NT2/D1 (cell line): ENCODE measurements around the gene KRT82.

Experiments used
- DNase-seq: peaks from one replicate; pipeline ENCODE4 v3.0.0-alpha.2; 2011; ENCODE audit warnings: low read depth, low spot score
- H3K27me3 ChIP-seq: 2 replicates; pipeline ENCODE4 v1.6.0; 2011; ENCODE audit warnings: mild to moderate bottlenecking; ENCODE audit not compliant: insufficient read length, insufficient read depth
- H3K36me3 ChIP-seq: 2 replicates; pipeline ENCODE4 v1.6.1; 2011; ENCODE audit warnings: mild to moderate bottlenecking, low read length, mixed read lengths; ENCODE audit not compliant: insufficient read depth, insufficient read length
- H3K4me1 ChIP-seq: 2 replicates; pipeline ENCODE4 v1.5.1; 2011; ENCODE audit not compliant: insufficient read depth, insufficient read length
- H3K4me3 ChIP-seq: 2 replicates; pipeline ENCODE4 v1.5.1; 2011; ENCODE audit warnings: low read depth; ENCODE audit not compliant: insufficient read length
- H3K9ac ChIP-seq: 2 replicates; pipeline ENCODE4 v1.6.0; 2011; ENCODE audit warnings: low read depth; ENCODE audit not compliant: insufficient read length
- H3K9me3 ChIP-seq: 2 replicates; pipeline ENCODE4 v1.5.1; 2011; ENCODE audit warnings: mild to moderate bottlenecking, low read length; ENCODE audit not compliant: insufficient read depth
- SUZ12 ChIP-seq: IDR thresholded peaks from 2 replicates; pipeline ENCODE4 v1.6.1; 2011; ENCODE audit not compliant: insufficient read length, insufficient read depth; ENCODE audit errors: extremely low read depth
- YY1 ChIP-seq: IDR thresholded peaks from 2 replicates; pipeline ENCODE4 v1.6.1; 2011; ENCODE audit not compliant: insufficient read length, insufficient read depth
- ZNF274 ChIP-seq: IDR thresholded peaks from 2 replicates; pipeline ENCODE4 v1.6.1; 2011; ENCODE audit warnings: mild to moderate bottlenecking, low read depth, low read length

Gene KRT82

DNA sequence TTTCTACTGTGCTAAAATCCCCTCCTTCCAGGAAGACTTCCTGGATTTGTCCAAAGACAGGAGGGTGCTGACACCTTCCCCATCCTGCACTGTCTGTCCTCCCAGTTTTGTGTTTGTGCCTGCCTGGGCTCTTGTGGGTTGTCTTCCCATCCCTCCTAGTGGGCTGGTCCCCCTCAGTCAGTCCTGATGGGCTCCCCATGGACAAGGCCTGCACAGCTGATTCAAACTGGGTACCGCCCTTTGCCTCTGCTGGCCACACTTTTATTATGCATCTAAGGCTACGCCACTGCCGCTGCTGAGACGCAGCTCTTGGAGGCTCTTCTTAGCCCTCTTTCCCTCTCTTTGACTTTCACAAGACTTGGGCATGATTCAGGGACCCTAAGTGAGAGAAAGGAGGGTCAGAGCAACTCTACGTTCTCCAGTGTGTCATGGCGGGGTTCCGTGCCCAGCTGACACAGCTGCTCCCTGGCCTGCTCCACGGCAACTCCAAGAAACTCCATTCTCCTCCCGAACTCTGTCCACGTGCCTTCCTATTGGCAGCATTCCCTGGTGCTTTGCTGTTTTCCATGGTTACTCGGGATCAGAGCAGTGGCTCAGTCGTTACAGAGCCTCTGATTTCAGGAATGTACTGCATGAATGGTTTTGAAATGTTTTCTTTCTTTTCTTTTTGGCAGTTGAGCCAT, 35.1 kb downstream of the KRT82 start:
- Histone ChIP-seq H3K36me3 (no peaks in the 10 kb centered on the region), H3K27me3 (no peaks in the 10 kb centered on the region), H3K4me1 (peaks cover 3% of the 10 kb centered on the region), H3K9me3 (peaks cover 9% of the 10 kb centered on the region; the same call in 1 of the 2 replicates), H3K4me3 (no peak overlapping the region), H3K9ac (no peak overlapping the region)
- no peak for TF ChIP-seq ZNF274
- TF ChIP-seq YY1: no peak
- no peak for TF ChIP-seq SUZ12
- DNase-seq: no peak

GRCh38 chr12:52369809-52370208, 36.3 kb downstream of the KRT82 start:
- Histone ChIP-seq H3K27me3 (no peaks in the 10 kb centered on the region), H3K4me1 (peaks cover 3% of the 10 kb centered on the region), H3K9me3 (peaks cover 9% of the 10 kb centered on the region; the same call in 1 of the 2 replicates), H3K9ac (no peak overlapping the region), H3K36me3 (no peaks in the 10 kb centered on the region), H3K4me3 (no peak overlapping the region)
- no peak for TF ChIP-seq YY1
- no peak for TF ChIP-seq SUZ12
- TF ChIP-seq ZNF274: no peak
- no peak for DNase-seq

- H3K4me3 ChIP-seq: no peak overlapping the region
- TF ChIP-seq YY1: no peak
- TF ChIP-seq ZNF274: no peak
- no peak for TF ChIP-seq SUZ12
- no peak for DNase-seq
- no peaks in the 10 kb centered on the region for H3K27me3 ChIP-seq
- H3K9ac ChIP-seq: no peak overlapping the region
- H3K4me1 ChIP-seq: peaks cover 3% of the 10 kb centered on the region
- H3K36me3 ChIP-seq: no peaks in the 10 kb centered on the region
- H3K9me3 ChIP-seq: peaks cover 8% of the 10 kb centered on the region; the same call in 1 of the 2 replicates
Observed at GRCh38 chr12:52369211-52369610, 36.9 kb downstream of the KRT82 start.

- TF ChIP-seq YY1 (no peak), ZNF274 (no peak), SUZ12 (no peak)
- no peaks in the 10 kb centered on the region for H3K36me3 ChIP-seq
- H3K9me3 ChIP-seq: 0 out of 2 replicates have a peak, but pooled peaks cover under 1% of the 10 kb centered on the region
- no peak overlapping the region for H3K4me3 ChIP-seq
- no peak overlapping the region for H3K9ac ChIP-seq
- no peaks in the 10 kb centered on the region for H3K27me3 ChIP-seq
- no peak for DNase-seq
- H3K4me1 ChIP-seq: peaks cover 3% of the 10 kb centered on the region
Observed at GRCh38 chr12:52368508-52368907, 37.6 kb downstream of the KRT82 start.

DNA sequence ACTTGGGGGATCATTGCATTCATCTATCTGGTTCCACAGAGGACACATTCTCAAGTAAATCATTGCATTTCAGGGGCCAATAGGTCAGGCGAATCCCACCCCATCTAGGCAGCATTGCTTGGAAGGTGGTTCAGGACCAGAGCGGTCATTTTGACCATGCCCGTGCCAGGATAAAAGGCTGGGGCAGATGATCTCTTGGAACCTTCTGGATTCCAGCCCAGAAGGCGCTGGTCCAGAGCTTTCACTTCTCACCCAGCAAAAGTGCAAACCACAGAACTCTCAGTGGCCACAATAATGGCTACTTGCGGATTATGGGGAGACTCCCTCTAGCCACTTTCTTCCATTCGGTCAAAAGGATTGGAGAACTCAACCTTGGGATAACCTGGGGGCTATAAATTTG, 38.3 kb downstream of the KRT82 start:
- H3K36me3 ChIP-seq: no peaks in the 10 kb centered on the region
- H3K9ac ChIP-seq: no peak overlapping the region
- no peak overlapping the region for H3K4me3 ChIP-seq
- DNase-seq: no peak
- H3K9me3 ChIP-seq: no peaks in the 10 kb centered on the region
- no peak for TF ChIP-seq YY1
- no peak for TF ChIP-seq ZNF274
- TF ChIP-seq SUZ12: no peak
- peaks cover 3% of the 10 kb centered on the region for H3K4me1 ChIP-seq
- no peaks in the 10 kb centered on the region for H3K27me3 ChIP-seq

GRCh38 chr12:52366738-52367485, 39.2 kb downstream of the KRT82 start, which contains the start of gene KRT85:
Gene KRT85 (minus strand): TSS chr12:52367481. CDS start chr12:52367405, 76 bp downstream.
- Histone ChIP-seq H3K9me3 (no peaks in the 10 kb centered on the region), H3K4me1 (peaks cover 3% of the 10 kb centered on the region), H3K36me3 (no peaks in the 10 kb centered on the region), H3K9ac (no peak within 1 kb of the TSS), H3K27me3 (no peaks in the 10 kb centered on the region), H3K4me3 (no peak within 1 kb of the TSS)
- DNase-seq: no peak
- TF ChIP-seq SUZ12: no peak
- no peak for TF ChIP-seq ZNF274
- TF ChIP-seq YY1: no peak

- TF ChIP-seq YY1: no peak
- no peaks in the 10 kb centered on the region for H3K36me3 ChIP-seq
- DNase-seq: no peak
- no peak overlapping the region for H3K9ac ChIP-seq
- no peaks in the 10 kb centered on the region for H3K4me1 ChIP-seq
- H3K27me3 ChIP-seq: no peaks in the 10 kb centered on the region
- H3K9me3 ChIP-seq: no peaks in the 10 kb centered on the region
- no peak overlapping the region for H3K4me3 ChIP-seq
Observed at GRCh38 chr12:52364901-52365489, 41.1 kb downstream of the KRT82 start.
